ENCODE measurements around the gene PCLAF.
"Not testable (repeated sequence)": the region's sequence is repeated elsewhere in the genome, so short reads cannot be mapped to it uniquely, and the experiment has no call there.

The PCLAF gene

GRCh38 chr15:64333986-64334929 is 47.0 kb downstream of the PCLAF start:
- H3K9ac ChIP-seq (ENCODE audit: low read length) = no peak overlapping the region
- H3K4me1 ChIP-seq (ENCODE audit: insufficient read depth, low read length, severe bottlenecking) = peaks cover 4% of the 10 kb centered on the region
- H3K4me2 ChIP-seq (ENCODE audit: low read length) = no peak overlapping the region
- H3K27ac ChIP-seq (ENCODE audit: low read depth, low read length, poor library complexity, severe bottlenecking) = no peak overlapping the region
- H3K27me3 ChIP-seq (ENCODE audit: insufficient read depth, low read length) = no peaks in the 10 kb centered on the region
- H3K4me3 ChIP-seq (ENCODE audit: low read depth, low read length, poor library complexity, severe bottlenecking) = no peak overlapping the region
- no peaks in the 10 kb centered on the region for H4K20me1 ChIP-seq (ENCODE audit: insufficient read depth, low read length)
- H2AFZ ChIP-seq (ENCODE audit: low read length) = no peak overlapping the region
- H3K9me3 ChIP-seq (ENCODE audit: low read length) = no peaks in the 10 kb centered on the region
- no peaks in the 10 kb centered on the region for H3K36me3 ChIP-seq (ENCODE audit: insufficient read depth, low read length)
- H3F3A ChIP-seq (ENCODE audit: insufficient read depth, low read length) = 0 out of 2 replicates have a peak, but pooled peaks cover 6% of the 10 kb centered on the region
- H3K79me2 ChIP-seq (ENCODE audit: insufficient read depth, low read length) = peaks cover 3% of the 10 kb centered on the region; the same call in 1 of the 2 replicates
- TF ChIP-seq CTCF (IDR thresholded peaks at IDR 0.05; ENCODE audit: low read length) = peak; percentile 59
- no peak for TF ChIP-seq EZH2 (IDR thresholded peaks at IDR 0.05; ENCODE audit: borderline replicate concordance, low read length)
- H3K9me2 ChIP-seq (ENCODE audit: low read depth, low read length) = no peaks in the 10 kb centered on the region

GRCh38 chr15:64333516-64333915 is 47.7 kb downstream of the PCLAF start:
- Histone ChIP-seq H3K79me2 (ENCODE audit: insufficient read depth, low read length) (peaks cover 3% of the 10 kb centered on the region; the same call in 1 of the 2 replicates), H3K9ac (ENCODE audit: low read length) (no peak overlapping the region), H3K9me3 (ENCODE audit: low read length) (no peaks in the 10 kb centered on the region), H3K27ac (ENCODE audit: low read depth, low read length, poor library complexity, severe bottlenecking) (no peak overlapping the region), H4K20me1 (ENCODE audit: insufficient read depth, low read length) (no peaks in the 10 kb centered on the region), H3K36me3 (ENCODE audit: insufficient read depth, low read length) (no peaks in the 10 kb centered on the region), H3K4me2 (ENCODE audit: low read length) (no peak overlapping the region), H3F3A (ENCODE audit: insufficient read depth, low read length) (0 out of 2 replicates have a peak, but pooled peaks cover 6% of the 10 kb centered on the region), H3K4me3 (ENCODE audit: low read depth, low read length, poor library complexity, severe bottlenecking) (no peak overlapping the region), H3K27me3 (ENCODE audit: insufficient read depth, low read length) (no peaks in the 10 kb centered on the region), H3K9me2 (ENCODE audit: low read depth, low read length) (no peaks in the 10 kb centered on the region), H2AFZ (ENCODE audit: low read length) (no peak overlapping the region), H3K4me1 (ENCODE audit: insufficient read depth, low read length, severe bottlenecking) (peaks cover 4% of the 10 kb centered on the region)
- TF ChIP-seq CTCF (IDR thresholded peaks at IDR 0.05; ENCODE audit: low read length) = no peak
- no peak for TF ChIP-seq EZH2 (IDR thresholded peaks at IDR 0.05; ENCODE audit: borderline replicate concordance, low read length)

DNA sequence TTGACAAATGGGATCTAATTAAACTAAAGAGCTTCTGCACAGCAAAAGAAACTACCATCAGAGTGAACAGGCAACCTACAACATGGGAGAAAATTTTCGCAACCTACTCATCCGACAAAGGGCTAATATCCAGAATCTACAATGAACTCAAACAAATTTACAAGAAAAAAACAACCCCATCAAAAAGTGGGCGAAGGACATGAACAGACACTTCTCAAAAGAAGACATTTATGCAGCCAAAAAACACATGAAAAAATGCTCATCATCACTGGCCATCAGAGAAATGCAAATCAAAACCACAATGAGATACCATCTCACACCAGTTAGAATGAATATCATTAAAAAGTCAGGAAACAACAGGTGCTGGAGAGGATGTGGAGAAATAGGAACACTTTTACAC is 49.6 kb downstream of the PCLAF start:
- not testable (repeated sequence) for H2AFZ ChIP-seq (ENCODE audit: low read length); H3K27me3 ChIP-seq (ENCODE audit: insufficient read depth, low read length); H3K36me3 ChIP-seq (ENCODE audit: insufficient read depth, low read length); H3F3A ChIP-seq (ENCODE audit: insufficient read depth, low read length); H3K4me1 ChIP-seq (ENCODE audit: insufficient read depth, low read length, severe bottlenecking); H3K4me2 ChIP-seq (ENCODE audit: low read length); H3K27ac ChIP-seq (ENCODE audit: low read depth, low read length, poor library complexity, severe bottlenecking); H3K79me2 ChIP-seq (ENCODE audit: insufficient read depth, low read length); H4K20me1 ChIP-seq (ENCODE audit: insufficient read depth, low read length); H3K4me3 ChIP-seq (ENCODE audit: low read depth, low read length, poor library complexity, severe bottlenecking); H3K9ac ChIP-seq (ENCODE audit: low read length); H3K9me3 ChIP-seq (ENCODE audit: low read length); H3K9me2 ChIP-seq (ENCODE audit: low read depth, low read length)

DNA sequence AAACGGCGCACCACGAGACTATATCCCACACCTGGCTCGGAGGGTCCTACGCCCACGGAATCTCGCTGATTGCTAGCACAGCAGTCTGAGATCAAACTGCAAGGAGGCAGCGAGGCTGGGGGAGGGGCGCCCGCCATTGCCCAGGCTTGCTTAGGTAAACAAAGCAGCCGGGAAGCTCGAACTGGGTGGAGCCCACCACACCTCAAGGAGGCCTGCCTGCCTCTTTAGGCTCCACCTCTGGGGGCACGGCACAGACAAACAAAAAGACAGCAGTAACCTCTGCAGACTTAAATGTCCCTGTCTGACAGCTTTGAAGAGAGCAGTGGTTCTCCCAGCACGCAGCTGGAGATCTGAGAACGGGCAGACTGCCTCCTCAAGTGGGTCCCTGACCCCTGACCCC is 54.3 kb downstream of the PCLAF start:
- not testable (repeated sequence) for H3K79me2 ChIP-seq (ENCODE audit: insufficient read depth, low read length); H3K27me3 ChIP-seq (ENCODE audit: insufficient read depth, low read length); H3K4me2 ChIP-seq (ENCODE audit: low read length)

GRCh38 chr15:64326458-64326857 is 54.8 kb downstream of the PCLAF start:
- H2AFZ ChIP-seq (ENCODE audit: low read length); H3K4me1 ChIP-seq (ENCODE audit: insufficient read depth, low read length, severe bottlenecking); H3K36me3 ChIP-seq (ENCODE audit: insufficient read depth, low read length); H3K4me2 ChIP-seq (ENCODE audit: low read length); H3K9me2 ChIP-seq (ENCODE audit: low read depth, low read length); H3K79me2 ChIP-seq (ENCODE audit: insufficient read depth, low read length); H4K20me1 ChIP-seq (ENCODE audit: insufficient read depth, low read length); H3K9ac ChIP-seq (ENCODE audit: low read length); H3K27me3 ChIP-seq (ENCODE audit: insufficient read depth, low read length); H3F3A ChIP-seq (ENCODE audit: insufficient read depth, low read length); H3K4me3 ChIP-seq (ENCODE audit: low read depth, low read length, poor library complexity, severe bottlenecking); H3K27ac ChIP-seq (ENCODE audit: low read depth, low read length, poor library complexity, severe bottlenecking); H3K9me3 ChIP-seq (ENCODE audit: low read length): not testable (repeated sequence)

More for the DNA sequence above, 54.3 kb downstream of the PCLAF start:
- not testable (repeated sequence) for H3K27ac ChIP-seq (ENCODE audit: low read depth, low read length, poor library complexity, severe bottlenecking); H3K36me3 ChIP-seq (ENCODE audit: insufficient read depth, low read length); H3K9ac ChIP-seq (ENCODE audit: low read length); H4K20me1 ChIP-seq (ENCODE audit: insufficient read depth, low read length); H3K4me3 ChIP-seq (ENCODE audit: low read depth, low read length, poor library complexity, severe bottlenecking); H3K9me2 ChIP-seq (ENCODE audit: low read depth, low read length); H3F3A ChIP-seq (ENCODE audit: insufficient read depth, low read length); H3K4me1 ChIP-seq (ENCODE audit: insufficient read depth, low read length, severe bottlenecking); H2AFZ ChIP-seq (ENCODE audit: low read length); H3K9me3 ChIP-seq (ENCODE audit: low read length)

All from OCI-LY1 (cell line).